H1 (cell line): Measurements from ENCODE around the gene MIER2.

Experiments used
- CEBPB ChIP-seq: IDR thresholded peaks from 2 replicates; pipeline ENCODE4 v1.6.1; 2012; ENCODE audit warnings: low read depth, low read length
- GABPA ChIP-seq: IDR thresholded peaks from 2 replicates; pipeline ENCODE4 v1.6.1; 2011; ENCODE audit warnings: mild to moderate bottlenecking, low read length, moderate library complexity, borderline replicate concordance; ENCODE audit not compliant: insufficient read depth
- HDAC2 ChIP-seq, 2 experiments: fragments of 300-600 bp in 1 of 2; sonication (generic) in 1 of 2; IDR thresholded peaks; 2 replicates each; pipeline ENCODE4 v1.6.1; 2011 to 2012; ENCODE audit warnings: low read depth in 2 of 2, low read length in 2 of 2, mild to moderate bottlenecking in 2 of 2, moderate library complexity in 2 of 2, borderline replicate concordance in 1 of 2, inconsistent platforms in 1 of 2
- MAFK ChIP-seq: IDR thresholded peaks from 2 replicates; pipeline ENCODE4 v1.6.1; 2012; ENCODE audit warnings: low read depth, mild to moderate bottlenecking, improper control_type of control experiment, low read length
- PHF8 ChIP-seq: fragments of 200-600 bp; sonication (generic); conservative IDR thresholded peaks from 2 replicates; pipeline ENCODE4 v1.7.1; 2012; ENCODE audit warnings: low read depth, mild to moderate bottlenecking, inconsistent platforms, low read length, moderate library complexity
- POLR2AphosphoS5 ChIP-seq: IDR thresholded peaks from 2 replicates; pipeline ENCODE4 v1.6.1; 2011; ENCODE audit warnings: low read depth, low read length
- SP1 ChIP-seq: IDR thresholded peaks from 2 replicates; pipeline ENCODE4 v1.6.1; 2011; ENCODE audit warnings: low read depth, low read length
- SP2 ChIP-seq: IDR thresholded peaks from 2 replicates; pipeline ENCODE4 v1.6.1; 2012; ENCODE audit warnings: mild to moderate bottlenecking, low read length, inconsistent platforms
- TAF1 ChIP-seq: IDR thresholded peaks from 2 replicates; pipeline ENCODE4 v1.6.1; 2011; ENCODE audit warnings: mild to moderate bottlenecking, low read depth, low read length
- TEAD4 ChIP-seq: IDR thresholded peaks from 2 replicates; pipeline ENCODE4 v1.6.1; 2012; ENCODE audit warnings: low read depth, low read length, inconsistent platforms, mixed read lengths
- ZNF274 ChIP-seq: IDR thresholded peaks from 2 replicates; pipeline ENCODE4 v1.7.0; 2012; ENCODE audit warnings: low read length, borderline replicate concordance; ENCODE audit errors: extremely low read depth
- TF ChIP-seq, protein P1 (sequence below), 3 experiments: IDR thresholded peaks; 1 replicate in 2 of 3; 2 replicates in 1 of 3; pipeline versions ENCODE4 v1.5.1 to v1.6.1; 2011; ENCODE audit warnings: low read length in 3 of 3, mild to moderate bottlenecking in 3 of 3, inconsistent platforms in 2 of 3, low read depth in 1 of 3, moderate library complexity in 1 of 3; ENCODE audit not compliant: insufficient read depth in 1 of 3; ENCODE audit errors: control extremely low read depth in 1 of 3

- TF ChIP-seq GABPA (no peak), TAF1 (no peak), TEAD4 (no peak), SP2 (no peak), ZNF274 (no peak), MAFK (no peak), PHF8 (no peak), CEBPB (no peak), POLR2AphosphoS5 (no peak), HDAC2 (IDR thresholded peaks at IDR 0.05; ENCODE audit: borderline replicate concordance in 1 of 2, low read depth in 2 of 2, low read length in 2 of 2) (no peak), SP1 (no peak)
- TF ChIP-seq, protein P1, sequence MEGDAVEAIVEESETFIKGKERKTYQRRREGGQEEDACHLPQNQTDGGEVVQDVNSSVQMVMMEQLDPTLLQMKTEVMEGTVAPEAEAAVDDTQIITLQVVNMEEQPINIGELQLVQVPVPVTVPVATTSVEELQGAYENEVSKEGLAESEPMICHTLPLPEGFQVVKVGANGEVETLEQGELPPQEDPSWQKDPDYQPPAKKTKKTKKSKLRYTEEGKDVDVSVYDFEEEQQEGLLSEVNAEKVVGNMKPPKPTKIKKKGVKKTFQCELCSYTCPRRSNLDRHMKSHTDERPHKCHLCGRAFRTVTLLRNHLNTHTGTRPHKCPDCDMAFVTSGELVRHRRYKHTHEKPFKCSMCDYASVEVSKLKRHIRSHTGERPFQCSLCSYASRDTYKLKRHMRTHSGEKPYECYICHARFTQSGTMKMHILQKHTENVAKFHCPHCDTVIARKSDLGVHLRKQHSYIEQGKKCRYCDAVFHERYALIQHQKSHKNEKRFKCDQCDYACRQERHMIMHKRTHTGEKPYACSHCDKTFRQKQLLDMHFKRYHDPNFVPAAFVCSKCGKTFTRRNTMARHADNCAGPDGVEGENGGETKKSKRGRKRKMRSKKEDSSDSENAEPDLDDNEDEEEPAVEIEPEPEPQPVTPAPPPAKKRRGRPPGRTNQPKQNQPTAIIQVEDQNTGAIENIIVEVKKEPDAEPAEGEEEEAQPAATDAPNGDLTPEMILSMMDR (IDR thresholded peaks at IDR 0.05; ENCODE audit: control extremely low read depth in 1 of 3, insufficient read depth in 1 of 3, low read depth in 1 of 3, low read length in 3 of 3): no peak
Observed at GRCh38 chr19:342128-342455, 2.5 kb downstream of the MIER2 start.
